Left renal cortex interstitium (tissue), 4 donors: Measurements from ENCODE around the gene GTF2IRD1. TPM values are rescaled to one million over a fixed set of nuclear protein-coding genes. Genes with fewer than 3 reads are reported as not detected.
"Not testable (repeated sequence)": the region's sequence is repeated elsewhere in the genome, so short reads cannot be mapped to it uniquely, and the experiment has no call there.

Experiments
- DNase-seq, 4 donors: peaks; one replicate each; pipeline ENCODE4 v3.0.0-alpha.2; 2013; ENCODE audit warnings: low read depth in 4 of 4, low spot score in 2 of 4, missing footprints in 1 of 4
- polyA plus RNA-seq, 4 donors: library from polyadenylated mRNA; unstranded; fragments of 120-200 nt; gene quantifications; one replicate each; pipeline ENCODE4 v1.2.1, GENCODE V29; 2013; ENCODE audit not compliant: insufficient read length in 4 of 4

The GTF2IRD1 gene
- polyA plus RNA-seq, 4 donors, result 50.3 to 62.1 (median 55.4) TPM

DNA sequence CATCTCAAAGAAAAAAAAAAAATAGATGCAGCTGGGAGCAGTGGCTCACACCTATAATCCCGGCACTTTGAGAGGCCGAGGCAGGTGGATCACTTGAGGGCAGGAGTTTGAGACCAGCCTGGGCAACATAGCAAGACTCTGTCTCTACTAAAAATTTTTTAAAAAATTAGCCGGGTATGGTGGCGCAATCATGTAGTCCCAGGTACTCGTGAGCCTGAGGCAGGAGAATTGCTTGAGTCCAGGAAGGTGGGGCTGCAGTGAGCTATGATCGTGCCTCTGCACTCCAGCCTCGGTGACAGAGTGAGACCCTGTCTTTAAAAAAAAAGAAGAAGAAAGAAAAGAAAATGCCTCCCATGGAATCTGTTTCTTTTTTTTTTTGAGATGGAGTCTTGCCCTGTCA lies 31.9 kb downstream of the GTF2IRD1 start:
- DNase-seq, result no peak

DNA sequence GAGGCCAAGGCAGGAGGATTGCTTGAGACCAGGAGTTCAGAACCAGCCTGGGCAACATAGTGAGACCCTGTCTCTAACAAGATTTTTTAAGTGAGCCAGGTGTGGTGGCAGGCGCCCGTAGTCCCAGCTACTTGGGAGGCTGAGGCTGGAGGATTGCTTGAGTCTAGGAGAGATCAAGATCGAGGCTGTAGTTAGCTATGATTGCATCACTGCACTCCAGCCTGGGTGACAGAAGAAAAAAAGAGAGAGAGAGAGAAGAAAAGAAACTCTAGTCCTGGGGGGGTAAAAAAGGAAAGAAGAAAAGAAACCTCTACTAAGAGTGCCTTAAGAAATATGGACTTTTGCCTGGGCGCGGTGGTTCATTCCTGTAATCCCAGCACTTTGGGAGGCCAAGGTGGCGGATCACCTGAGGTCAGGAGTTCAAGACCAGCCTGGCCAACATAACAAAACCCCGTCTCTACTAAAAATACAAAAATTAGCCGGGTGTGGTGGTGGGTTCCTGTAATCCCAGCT lies 34.9 kb downstream of the GTF2IRD1 start:
- DNase-seq, result not testable (repeated sequence)

- no peak for DNase-seq
These were observed 36.6 kb downstream of the GTF2IRD1 start for GRCh38 chr7:74489997-74490945.

DNA sequence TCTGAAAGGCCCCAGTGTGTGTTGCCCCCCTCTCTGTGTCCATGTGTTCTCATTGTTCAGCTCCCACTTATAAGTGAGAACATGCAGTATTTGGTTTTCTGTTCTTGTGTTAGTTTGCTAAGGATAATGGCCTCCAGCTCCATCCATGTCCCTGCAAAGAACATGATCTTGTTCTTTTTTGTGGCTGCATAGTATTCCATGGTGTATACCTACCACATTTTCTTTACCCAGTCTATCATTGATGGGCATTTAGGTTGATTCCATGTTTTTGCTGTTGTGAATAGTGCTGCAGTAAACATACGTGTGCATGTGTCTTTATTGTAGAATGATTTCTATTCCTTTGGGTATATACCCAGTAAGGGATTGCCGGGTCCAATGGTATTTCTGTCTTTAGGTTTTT lies 37.8 kb downstream of the GTF2IRD1 start:
- not testable (repeated sequence) for DNase-seq

DNA sequence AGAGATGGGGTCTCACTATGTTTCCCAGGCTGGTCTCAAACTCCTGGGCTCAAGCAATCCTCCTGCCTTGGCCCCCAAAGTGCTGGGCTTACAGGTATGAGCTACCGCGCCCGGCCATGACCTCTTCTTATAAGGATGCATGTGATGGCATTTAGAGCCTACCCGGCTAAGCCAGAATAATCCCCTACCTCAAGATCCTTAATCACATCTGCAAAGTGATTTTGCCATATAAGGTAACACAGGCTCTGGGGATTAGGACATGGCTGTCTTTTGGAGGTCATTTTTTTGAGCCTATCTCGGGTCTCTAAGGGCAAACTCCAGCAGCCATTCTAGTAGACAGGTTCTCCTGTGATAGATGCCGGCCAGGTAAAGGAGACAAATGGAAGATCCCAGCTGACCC lies 39.6 kb downstream of the GTF2IRD1 start:
- DNase-seq, result no peak

- DNase-seq, result no peak
These were observed 40.4 kb downstream of the GTF2IRD1 start for GRCh38 chr7:74494076-74494548.

GRCh38 chr7:74495112-74496086 lies 41.7 kb downstream of the GTF2IRD1 start:
- DNase-seq, result no peak

GRCh38 chr7:74496272-74496671 lies 42.6 kb downstream of the GTF2IRD1 start:
- DNase-seq, result no peak

- not testable (repeated sequence) for DNase-seq
These were observed 43.1 kb downstream of the GTF2IRD1 start for GRCh38 chr7:74496773-74497172.

DNA sequence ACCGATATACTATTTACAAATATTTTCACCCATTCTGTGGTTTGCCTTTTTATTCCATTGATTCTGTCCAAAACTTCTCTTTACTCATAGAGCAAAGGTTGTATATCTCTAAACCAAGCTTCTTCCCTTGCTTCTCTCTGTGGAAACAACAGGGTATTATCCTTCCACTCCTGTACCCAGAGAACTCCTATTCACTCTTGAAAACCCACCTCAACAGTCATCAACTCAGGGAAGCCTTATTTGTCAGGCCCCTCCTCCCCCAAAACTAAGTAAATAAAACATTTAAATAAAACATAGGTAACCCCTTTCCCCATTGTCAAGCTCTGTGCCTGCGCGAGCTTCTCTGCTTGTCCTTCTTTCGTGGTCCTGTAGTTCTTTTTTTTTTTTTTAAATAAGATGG lies 44.6 kb downstream of the GTF2IRD1 start:
- DNase-seq, result no peak

DNA sequence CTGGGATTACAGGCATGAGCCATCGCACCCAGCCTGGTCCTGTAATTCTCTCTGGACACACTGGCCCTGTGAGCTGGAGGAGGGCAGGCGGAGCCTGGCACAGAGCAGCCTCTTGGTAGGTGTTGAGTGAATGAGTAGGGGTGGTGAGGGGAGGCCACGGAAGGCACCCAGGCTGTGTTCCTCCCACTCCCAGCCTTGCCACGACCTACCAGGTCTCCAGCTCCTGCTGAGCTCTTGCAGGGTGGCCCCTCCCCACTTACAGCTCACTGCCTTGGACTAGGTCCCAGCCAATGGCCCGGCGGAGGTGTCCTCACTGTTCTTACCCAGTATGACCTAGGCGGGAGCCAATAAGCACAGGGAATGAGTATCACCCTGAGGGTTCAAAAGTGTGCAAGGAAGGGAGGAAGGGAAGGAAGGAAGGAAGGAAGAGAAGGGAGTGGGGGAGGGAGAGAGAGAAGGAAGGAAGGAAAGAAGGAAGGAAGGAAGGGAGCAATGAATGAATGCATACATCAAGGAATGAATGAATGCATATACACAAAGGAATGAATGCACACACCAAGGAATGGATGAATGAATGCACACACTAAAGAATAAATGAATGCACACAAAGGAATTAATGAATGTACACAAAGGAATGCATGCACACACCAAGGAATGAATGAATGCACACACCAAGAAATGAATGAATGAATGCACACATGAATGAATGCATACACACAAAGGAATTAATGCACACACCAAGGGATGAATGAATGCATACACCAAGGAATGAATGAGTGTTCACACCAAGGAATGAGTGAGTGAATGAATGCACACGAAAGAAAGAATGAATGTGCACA lies 45.5 kb downstream of the GTF2IRD1 start:
- no peak for DNase-seq

- no peak for DNase-seq
These were observed 46.2 kb downstream of the GTF2IRD1 start for GRCh38 chr7:74499835-74500388.

GRCh38 chr7:74501298-74501697 lies 47.6 kb downstream of the GTF2IRD1 start:
- no peak for DNase-seq

DNA sequence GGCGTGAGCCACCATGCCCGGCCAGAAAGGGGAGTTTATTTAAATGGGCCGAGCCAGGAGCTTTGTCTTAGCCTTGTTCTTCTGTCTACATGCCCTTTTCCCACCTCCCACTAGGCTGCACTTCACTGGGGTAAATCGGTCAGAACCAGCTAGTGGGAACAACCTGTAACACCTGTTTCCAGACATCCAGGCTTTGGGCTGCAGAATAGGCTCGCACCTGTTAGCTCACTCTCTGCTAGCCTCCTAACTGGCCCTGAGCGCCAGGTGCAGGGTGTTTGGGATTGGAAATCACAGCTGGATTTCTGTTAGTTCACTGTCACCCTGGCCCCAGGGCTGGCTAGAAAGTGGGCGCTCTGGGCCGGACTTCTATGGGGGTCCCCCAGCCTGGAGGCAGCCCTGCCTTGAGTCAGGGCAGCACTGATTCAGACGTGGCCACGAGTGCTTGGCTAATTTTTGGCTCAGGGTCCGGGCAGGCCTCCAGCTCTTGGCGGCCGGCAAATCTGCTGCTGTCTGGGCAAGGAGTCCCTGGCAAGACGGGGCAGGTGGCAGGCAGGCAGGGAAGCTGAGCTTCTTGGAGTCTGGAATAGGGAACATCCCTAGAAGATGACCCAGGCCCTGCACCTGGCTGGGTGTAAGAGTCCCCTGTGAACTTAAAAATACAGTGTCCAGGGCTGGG lies 48.6 kb downstream of the GTF2IRD1 start:
- DNase-seq, result no peak

- DNase-seq, result no peak
These were observed 49.4 kb downstream of the GTF2IRD1 start for GRCh38 chr7:74503061-74503460.

- DNase-seq, result no peak
These were observed 50.2 kb downstream of the GTF2IRD1 start for GRCh38 chr7:74503943-74504342.

DNA sequence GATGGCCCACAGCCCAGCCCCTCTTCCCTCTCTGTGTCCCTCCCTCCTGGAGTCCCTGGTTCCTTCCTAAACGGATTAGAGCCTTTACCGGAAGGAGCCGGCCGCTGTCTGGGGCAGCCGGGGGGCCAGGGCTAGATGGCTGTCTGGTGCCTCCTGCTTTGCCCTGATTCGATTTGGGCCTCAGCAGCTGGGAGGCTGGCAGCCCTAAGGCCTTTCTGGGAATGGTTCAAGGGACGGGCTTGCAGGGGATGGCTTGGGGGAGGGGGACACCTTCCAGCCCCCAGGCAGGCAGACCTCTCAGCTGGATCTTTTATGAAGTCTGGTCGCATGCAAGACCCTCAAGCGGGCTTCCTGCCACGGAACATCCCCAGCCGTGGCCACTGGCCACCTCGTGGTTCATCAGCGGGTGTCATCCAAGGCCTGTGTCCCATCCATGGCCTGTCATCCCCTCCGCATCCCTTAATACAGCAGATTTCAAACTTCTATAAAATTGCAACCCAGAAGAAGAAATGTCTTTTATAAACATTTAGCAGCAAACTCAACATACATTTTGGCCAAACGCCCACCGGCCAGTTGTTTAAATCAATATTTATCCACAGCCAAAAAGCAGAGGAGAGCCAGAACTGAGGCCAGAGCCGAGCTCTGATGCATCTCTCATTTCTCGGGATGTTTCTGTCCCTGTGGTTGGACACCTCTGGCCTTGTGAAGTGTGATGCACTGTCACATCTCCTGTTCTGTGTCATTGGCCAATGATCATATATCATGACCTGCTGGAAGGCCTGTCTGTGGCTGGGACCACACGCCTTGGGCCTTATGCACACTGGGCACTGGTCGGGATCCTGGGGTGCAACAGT lies 52.0 kb downstream of the GTF2IRD1 start:
- no peak for DNase-seq

DNA sequence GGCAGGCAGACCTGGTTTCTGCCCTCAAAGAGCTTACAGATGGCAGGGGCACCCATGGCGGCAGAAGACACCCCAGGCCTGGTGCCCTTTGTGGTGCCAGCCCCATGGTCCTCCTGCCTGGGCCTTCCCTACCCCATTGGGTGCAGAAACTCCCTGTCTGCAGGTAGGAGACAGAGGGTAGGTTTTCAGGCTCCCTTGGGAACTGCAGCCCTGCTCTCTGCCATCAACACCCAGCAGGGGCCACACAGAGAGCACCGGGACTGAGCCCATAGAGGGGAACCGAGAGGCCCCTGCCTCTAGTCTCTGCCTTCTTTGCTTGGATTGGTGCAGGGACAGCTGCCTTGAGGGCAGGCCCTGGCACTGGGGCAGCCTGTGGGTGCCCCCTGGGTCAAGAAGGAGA lies 52.6 kb downstream of the GTF2IRD1 start:
- DNase-seq, result no peak
